Erythroblast (primary cell): Measurements from ENCODE around the gene CLINT1.

ENCODE experiments used
- GATA1 ChIP-seq: IDR thresholded peaks from 2 replicates; pipeline ENCODE4 v1.6.1; 2011; ENCODE audit warnings: low read depth, mild to moderate bottlenecking, control low read depth, low read length, moderate library complexity
- POLR2A ChIP-seq: IDR thresholded peaks from 2 replicates; pipeline ENCODE4 v1.6.1; 2011; ENCODE audit warnings: mild to moderate bottlenecking, low read length

- TF ChIP-seq GATA1: no peak
- TF ChIP-seq POLR2A: no peak
These were observed 30.6 kb downstream of the CLINT1 start for GRCh38 chr5:157828105-157828943.
